ENCODE measurements around the gene C7orf57.

Gene C7orf57

DNA sequence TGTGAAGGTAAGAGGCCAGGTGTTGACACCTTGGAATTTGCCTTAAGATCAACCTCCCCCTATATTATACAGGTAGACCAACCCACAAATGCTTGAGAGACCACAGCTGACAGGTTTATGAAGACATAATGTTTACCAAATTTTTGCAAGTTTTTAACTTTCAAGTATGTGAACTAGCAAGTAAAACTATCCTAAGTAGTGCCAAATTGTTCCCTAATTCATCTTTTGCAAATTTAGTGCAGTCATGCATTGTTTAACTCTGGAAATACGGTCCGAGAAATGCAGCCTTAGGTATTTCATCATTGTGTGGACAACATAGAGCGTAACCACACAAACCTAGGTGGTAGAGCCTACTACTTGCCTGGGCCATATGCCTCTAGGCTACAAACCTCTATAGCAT lies 64.4 kb downstream of the C7orf57 start:
- TF ChIP-seq, protein P1, sequence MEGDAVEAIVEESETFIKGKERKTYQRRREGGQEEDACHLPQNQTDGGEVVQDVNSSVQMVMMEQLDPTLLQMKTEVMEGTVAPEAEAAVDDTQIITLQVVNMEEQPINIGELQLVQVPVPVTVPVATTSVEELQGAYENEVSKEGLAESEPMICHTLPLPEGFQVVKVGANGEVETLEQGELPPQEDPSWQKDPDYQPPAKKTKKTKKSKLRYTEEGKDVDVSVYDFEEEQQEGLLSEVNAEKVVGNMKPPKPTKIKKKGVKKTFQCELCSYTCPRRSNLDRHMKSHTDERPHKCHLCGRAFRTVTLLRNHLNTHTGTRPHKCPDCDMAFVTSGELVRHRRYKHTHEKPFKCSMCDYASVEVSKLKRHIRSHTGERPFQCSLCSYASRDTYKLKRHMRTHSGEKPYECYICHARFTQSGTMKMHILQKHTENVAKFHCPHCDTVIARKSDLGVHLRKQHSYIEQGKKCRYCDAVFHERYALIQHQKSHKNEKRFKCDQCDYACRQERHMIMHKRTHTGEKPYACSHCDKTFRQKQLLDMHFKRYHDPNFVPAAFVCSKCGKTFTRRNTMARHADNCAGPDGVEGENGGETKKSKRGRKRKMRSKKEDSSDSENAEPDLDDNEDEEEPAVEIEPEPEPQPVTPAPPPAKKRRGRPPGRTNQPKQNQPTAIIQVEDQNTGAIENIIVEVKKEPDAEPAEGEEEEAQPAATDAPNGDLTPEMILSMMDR (IDR thresholded peaks at IDR 0.05; ENCODE audit: extremely low read depth, missing control alignments), result no peak
- DNase-seq (ENCODE audit: low spot score), result no peak

DNA sequence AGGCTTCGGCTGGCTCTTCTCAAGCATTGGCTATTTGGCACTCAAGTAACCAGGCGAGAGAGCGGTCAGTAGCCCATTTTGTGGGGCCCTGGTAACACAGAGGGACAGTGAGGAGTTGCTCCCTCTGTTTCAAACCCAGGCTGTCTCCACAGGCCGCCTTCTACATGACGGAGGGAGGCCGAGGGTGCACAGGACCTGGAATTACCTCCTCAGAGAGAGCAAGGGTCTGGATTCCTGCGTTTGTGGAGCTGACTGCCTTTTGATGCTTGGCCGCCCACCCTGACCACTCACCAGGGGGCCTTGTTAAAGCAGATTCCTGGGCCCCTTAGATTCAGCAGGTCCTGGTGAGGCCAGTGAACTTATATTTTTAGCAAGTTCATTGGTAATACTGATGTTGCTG lies 66.0 kb downstream of the C7orf57 start:
- TF ChIP-seq, protein P1 (IDR thresholded peaks at IDR 0.05; ENCODE audit: extremely low read depth, missing control alignments), result no peak
- DNase-seq (ENCODE audit: low spot score), result no peak

DNA sequence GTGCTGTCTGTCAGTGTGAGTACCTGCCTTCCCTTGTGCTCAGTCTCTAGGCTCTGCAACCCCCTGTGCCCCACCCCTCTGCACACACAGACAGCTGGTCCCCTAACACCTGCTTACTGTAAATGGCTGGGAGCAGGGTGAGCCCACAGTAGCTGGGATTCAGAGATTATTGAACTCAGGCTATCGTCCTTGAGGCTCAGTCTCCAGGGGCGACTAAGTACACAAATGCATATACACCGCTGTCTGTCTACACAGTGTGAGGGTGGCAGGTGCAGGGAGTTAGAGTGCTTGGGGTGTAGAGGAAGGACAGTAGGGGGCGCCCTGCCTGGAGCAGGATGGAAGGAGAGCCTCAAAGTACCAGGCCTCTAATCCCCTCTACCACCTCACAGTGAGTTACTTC lies 66.6 kb downstream of the C7orf57 start:
- DNase-seq (ENCODE audit: low spot score), result no peak
- TF ChIP-seq, protein P1 (IDR thresholded peaks at IDR 0.05; ENCODE audit: extremely low read depth, missing control alignments), result peak; percentile 14

DNA sequence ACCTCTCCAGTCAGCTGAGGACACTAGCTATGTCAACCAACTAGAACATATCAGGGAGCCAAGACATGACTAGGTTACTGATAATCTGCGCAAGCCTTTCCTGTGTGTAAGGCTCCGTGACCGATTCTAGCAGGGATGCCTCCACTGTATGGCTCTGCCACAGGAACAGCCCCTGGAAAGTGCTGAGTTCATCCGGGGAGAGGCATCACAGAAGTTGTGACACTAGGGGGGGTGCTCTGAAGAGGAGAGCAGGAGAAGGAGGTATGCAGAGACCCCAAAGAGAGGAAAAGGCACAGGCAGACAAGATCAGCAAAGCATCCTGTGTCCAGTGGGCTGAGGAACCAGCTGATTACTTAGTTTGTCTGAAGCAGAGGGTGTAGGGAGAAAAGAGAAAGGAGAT lies 67.2 kb downstream of the C7orf57 start:
- TF ChIP-seq, protein P1 (IDR thresholded peaks at IDR 0.05; ENCODE audit: extremely low read depth, missing control alignments), result no peak
- DNase-seq (ENCODE audit: low spot score), result no peak

DNA sequence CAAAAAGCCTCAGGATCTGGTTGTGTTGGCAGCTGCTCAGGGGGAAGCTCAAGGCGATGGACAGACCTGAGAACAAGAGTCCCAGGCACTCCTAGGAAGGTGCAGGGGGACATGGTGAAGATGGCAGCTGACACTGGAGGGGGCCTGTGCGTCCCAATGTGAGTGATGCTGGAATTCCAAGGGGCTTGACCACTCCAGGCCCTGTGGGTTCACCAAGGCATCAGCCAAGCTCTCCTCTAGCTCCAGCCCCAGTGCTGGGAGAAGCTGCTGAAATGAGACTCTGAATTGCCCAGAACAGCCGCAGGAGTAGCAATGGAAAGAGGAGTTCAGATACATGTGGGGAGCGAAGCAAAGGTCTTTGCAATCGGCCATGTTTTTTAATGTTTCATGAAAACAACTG lies 69.7 kb downstream of the C7orf57 start:
- no peak for DNase-seq (ENCODE audit: low spot score)
- TF ChIP-seq, protein P1 (IDR thresholded peaks at IDR 0.05; ENCODE audit: extremely low read depth, missing control alignments), result no peak

DNA sequence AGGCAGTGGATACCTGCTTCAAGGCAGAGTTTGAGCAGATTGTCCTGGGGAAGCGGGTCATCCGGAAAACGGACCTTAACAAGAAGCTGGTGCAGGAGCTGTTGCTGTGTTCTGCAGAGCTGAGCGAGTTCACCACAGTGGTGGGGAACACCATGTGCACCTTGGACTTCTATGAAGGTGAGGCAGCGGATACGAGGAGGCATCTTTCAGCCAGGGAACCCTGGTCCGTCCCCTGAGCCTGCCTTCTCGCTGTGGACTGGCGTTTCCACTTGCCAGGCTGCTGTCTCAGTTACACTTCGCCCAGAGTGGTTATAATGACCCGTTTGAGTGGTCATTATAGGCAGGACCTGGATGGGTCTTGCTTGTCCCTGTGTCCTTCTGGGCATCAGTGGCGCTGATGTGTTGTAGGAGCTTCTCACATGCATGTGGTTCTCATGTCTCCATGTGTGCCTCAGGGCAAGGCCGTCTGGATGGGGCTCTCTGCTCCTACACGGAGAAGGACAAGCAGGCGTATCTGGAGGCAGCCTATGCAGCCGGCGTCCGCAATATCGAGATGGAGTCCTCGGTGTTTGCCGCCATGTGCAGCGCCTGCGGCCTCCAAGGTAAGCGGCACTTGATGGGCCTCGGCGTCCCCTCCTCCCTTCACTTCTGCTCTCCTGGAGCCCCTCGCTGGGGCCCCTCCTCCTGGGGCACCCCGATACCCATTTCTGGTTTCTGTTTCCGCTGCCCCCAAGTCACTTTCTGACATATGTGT lies 71.7 kb downstream of the C7orf57 start:
- TF ChIP-seq, protein P1 (IDR thresholded peaks at IDR 0.05; ENCODE audit: extremely low read depth, missing control alignments), result no peak
- no peak for DNase-seq (ENCODE audit: low spot score)

DNA sequence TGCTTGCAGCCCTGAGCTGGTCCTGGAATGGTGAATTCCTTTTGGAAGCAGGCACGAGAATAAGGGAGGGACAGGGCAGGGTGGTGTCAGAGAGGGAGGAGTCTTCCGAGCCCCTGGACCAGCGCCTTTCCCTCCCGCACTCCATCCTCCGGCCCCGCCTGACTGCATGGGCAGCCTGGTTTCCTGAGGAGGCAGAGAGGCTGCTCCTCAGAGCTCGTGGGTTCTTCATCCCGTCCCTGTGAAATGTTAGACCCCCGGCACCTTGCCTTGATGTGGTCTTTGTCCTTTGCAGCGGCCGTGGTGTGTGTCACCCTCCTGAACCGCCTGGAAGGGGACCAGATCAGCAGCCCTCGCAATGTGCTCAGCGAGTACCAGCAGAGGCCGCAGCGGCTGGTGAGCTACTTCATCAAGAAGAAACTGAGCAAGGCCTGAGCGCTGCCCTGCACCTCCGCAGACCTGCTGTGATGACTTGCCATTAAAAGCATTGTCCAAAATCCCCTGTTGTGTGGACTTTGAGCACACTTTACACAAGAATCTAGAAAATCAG lies 72.7 kb downstream of the C7orf57 start:
- TF ChIP-seq, protein P1 (IDR thresholded peaks at IDR 0.05; ENCODE audit: extremely low read depth, missing control alignments), result no peak
- no peak for DNase-seq (ENCODE audit: low spot score)

Data from GM20000 (cell line).